SK-N-SH treated with all-trans-retinoic acid at 6 μM for 48 hours (cell line): ENCODE results near the gene TTLL6.

Source experiments
- ATAC-seq: fragments of 200-7000 bp; cut with Tn5 transposase; 3 replicates; pipeline ENCODE4 v1.9.1; 2020; ENCODE audit warnings: mild to moderate bottlenecking, moderate library complexity
- CSDC2 ChIP-seq: fragments of 250-450 bp; sonication (Bioruptor Pico); IDR thresholded peaks from 2 replicates; pipeline ENCODE4 v1.5.0; 2020; ENCODE audit warnings: mild to moderate bottlenecking, moderate library complexity
- GLIS3 ChIP-seq: fragments of 250-450 bp; sonication (Bioruptor Pico); IDR thresholded peaks from 2 replicates; pipeline ENCODE4 v1.5.0; 2020; ENCODE audit warnings: mild to moderate bottlenecking, moderate library complexity
- PPARA ChIP-seq: fragments of 250-450 bp; sonication (Bioruptor Pico); IDR thresholded peaks from 2 replicates; pipeline ENCODE4 v1.5.0; 2020; ENCODE audit warnings: mild to moderate bottlenecking, borderline replicate concordance
- RARB ChIP-seq: fragments of 250-450 bp; sonication (Bioruptor Pico); IDR thresholded peaks from 2 replicates; pipeline ENCODE4 v1.8.0; 2021; ENCODE audit warnings: mild to moderate bottlenecking, moderate library complexity
- SNAI2 ChIP-seq: fragments of 250-450 bp; sonication (Bioruptor Pico); IDR thresholded peaks from 2 replicates; pipeline ENCODE4 v1.5.0; 2020; ENCODE audit warnings: mild to moderate bottlenecking, moderate library complexity
- TOX ChIP-seq: fragments of 250-450 bp; sonication (Bioruptor Pico); IDR thresholded peaks from 2 replicates; pipeline ENCODE4 v1.8.0; 2021; ENCODE audit warnings: mild to moderate bottlenecking, moderate library complexity, borderline replicate concordance
- ZC3H10 ChIP-seq: fragments of 250-450 bp; sonication (Bioruptor Pico); IDR thresholded peaks from 2 replicates; pipeline ENCODE4 v1.5.1; 2021; ENCODE audit warnings: mild to moderate bottlenecking, moderate library complexity
- ZFP3 ChIP-seq: fragments of 250-450 bp; sonication (Bioruptor Pico); IDR thresholded peaks from 2 replicates; pipeline ENCODE4 v1.5.0; 2020; ENCODE audit warnings: mild to moderate bottlenecking, moderate library complexity
- ZFP30 ChIP-seq: fragments of 450-650 bp; formaldehyde crosslinking; IDR thresholded peaks from 2 replicates; pipeline ENCODE4 v1.5.0; 2022; ENCODE audit warnings: mild to moderate bottlenecking, moderate library complexity
- ZNF565 ChIP-seq: fragments of 450-650 bp; formaldehyde crosslinking; conservative IDR thresholded peaks from 2 replicates; pipeline ENCODE4 v1.5.0; 2020; ENCODE audit warnings: low read depth, mild to moderate bottlenecking, moderate library complexity
- ZNF70 ChIP-seq: fragments of 450-650 bp; formaldehyde crosslinking; IDR thresholded peaks from 2 replicates; pipeline ENCODE4 v1.5.0; 2020; ENCODE audit warnings: mild to moderate bottlenecking, moderate library complexity
- ZNF8 ChIP-seq: fragments of 450-650 bp; formaldehyde crosslinking; IDR thresholded peaks from 2 replicates; pipeline ENCODE4 v1.5.0; 2020; ENCODE audit warnings: mild to moderate bottlenecking, moderate library complexity
- TF ChIP-seq, protein P1 (sequence below): fragments of 250-450 bp; sonication (Bioruptor Pico); IDR thresholded peaks from 2 replicates; pipeline ENCODE4 v1.8.0; 2021; ENCODE audit warnings: low read depth, mild to moderate bottlenecking, moderate library complexity, borderline replicate concordance
- TF ChIP-seq, protein P2 (sequence below): fragments of 250-450 bp; sonication (Bioruptor Pico); IDR thresholded peaks from 2 replicates; pipeline ENCODE4 v1.8.0; 2020; ENCODE audit warnings: mild to moderate bottlenecking, moderate library complexity, borderline replicate concordance
- TF ChIP-seq, protein P3 (sequence below): fragments of 250-450 bp; sonication (Bioruptor Pico); IDR thresholded peaks from 2 replicates; pipeline ENCODE4 v1.5.0; 2020; ENCODE audit warnings: mild to moderate bottlenecking, moderate library complexity
- TF ChIP-seq, protein P4 (sequence below): fragments of 250-450 bp; sonication (Bioruptor Pico); IDR thresholded peaks from 2 replicates; pipeline ENCODE4 v1.5.1; 2021; ENCODE audit warnings: mild to moderate bottlenecking, moderate library complexity

TTLL6 gene

DNA sequence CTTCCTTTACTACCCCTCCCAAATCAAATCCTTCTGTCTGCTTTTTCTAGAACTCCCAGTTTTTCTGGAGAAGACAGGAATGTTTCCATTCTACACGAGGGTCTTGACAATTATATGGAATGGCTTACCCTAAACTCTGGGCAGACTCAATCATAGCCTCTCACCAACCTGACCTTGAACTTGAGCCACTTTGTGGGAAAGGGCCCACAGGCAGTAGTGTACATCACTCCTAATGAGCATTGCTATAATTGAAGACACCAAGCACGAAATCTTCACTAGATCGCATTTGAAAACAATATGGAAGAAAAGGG lies 86.8 kb downstream of the TTLL6 start (continued):
- TF ChIP-seq ZNF565 (no peak), ZNF8 (no peak), ZC3H10 (CRISPR knock-in tag) (no peak), PPARA (CRISPR knock-in tag) (no peak), ZNF70 (CRISPR knock-in tag) (no peak)
- TF ChIP-seq, protein P1, sequence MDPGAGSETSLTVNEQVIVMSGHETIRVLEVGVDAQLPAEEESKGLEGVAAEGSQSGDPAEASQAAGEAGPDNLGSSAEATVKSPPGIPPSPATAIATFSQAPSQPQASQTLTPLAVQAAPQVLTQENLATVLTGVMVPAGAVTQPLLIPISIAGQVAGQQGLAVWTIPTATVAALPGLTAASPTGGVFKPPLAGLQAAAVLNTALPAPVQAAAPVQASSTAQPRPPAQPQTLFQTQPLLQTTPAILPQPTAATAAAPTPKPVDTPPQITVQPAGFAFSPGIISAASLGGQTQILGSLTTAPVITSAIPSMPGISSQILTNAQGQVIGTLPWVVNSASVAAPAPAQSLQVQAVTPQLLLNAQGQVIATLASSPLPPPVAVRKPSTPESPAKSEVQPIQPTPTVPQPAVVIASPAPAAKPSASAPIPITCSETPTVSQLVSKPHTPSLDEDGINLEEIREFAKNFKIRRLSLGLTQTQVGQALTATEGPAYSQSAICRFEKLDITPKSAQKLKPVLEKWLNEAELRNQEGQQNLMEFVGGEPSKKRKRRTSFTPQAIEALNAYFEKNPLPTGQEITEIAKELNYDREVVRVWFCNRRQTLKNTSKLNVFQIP (CRISPR knock-in tag): no peak
- TF ChIP-seq, protein P2, sequence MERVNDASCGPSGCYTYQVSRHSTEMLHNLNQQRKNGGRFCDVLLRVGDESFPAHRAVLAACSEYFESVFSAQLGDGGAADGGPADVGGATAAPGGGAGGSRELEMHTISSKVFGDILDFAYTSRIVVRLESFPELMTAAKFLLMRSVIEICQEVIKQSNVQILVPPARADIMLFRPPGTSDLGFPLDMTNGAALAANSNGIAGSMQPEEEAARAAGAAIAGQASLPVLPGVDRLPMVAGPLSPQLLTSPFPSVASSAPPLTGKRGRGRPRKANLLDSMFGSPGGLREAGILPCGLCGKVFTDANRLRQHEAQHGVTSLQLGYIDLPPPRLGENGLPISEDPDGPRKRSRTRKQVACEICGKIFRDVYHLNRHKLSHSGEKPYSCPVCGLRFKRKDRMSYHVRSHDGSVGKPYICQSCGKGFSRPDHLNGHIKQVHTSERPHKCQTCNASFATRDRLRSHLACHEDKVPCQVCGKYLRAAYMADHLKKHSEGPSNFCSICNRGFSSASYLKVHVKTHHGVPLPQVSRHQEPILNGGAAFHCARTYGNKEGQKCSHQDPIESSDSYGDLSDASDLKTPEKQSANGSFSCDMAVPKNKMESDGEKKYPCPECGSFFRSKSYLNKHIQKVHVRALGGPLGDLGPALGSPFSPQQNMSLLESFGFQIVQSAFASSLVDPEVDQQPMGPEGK (CRISPR knock-in tag): no peak

DNA sequence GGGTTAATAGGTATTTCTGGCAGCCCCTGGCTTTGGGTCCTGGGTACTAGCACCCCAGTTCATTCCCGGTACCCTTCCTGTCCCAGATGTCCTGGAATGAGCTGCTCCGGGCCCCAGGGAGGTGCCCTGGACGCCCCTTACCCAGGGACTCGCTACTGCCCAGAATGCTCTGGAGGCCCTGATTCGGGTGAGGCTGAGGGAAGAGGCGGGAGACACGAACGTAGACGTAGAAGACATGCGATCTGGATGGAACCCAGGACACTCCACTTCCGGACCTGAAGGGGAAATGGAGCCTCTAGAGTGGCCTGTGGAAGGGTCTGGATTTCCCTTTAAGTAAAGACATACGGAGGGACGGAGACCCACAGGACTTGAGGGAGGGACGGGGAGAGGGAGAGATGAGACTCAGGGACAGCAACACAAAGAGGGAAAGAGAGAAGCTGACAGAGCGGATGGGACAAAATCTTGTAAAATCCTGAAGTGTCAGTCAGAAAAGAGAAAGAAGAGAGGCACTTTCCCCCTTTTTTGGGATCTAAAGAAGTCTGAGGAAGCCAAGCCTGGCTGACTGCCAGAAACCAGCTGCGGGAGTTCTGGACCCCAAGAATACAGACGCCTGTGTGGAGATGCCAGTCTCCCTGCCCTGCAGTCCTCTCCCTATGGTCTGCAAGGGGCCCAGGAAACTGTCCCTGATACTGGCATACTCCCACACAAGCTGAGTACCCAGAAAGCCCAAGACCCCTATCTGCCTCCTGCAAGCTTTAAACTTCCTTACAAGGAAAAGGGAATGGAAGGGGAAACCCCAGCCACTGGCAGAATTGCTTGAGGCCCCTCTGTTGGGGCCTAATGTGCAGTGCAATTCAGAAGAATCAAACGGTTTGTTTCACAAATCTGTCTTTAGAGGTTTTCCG lies 87.4 kb downstream of the TTLL6 start:
- no peak for TF ChIP-seq ZFP30 (CRISPR knock-in tag)
- TF ChIP-seq GLIS3 (CRISPR knock-in tag): no peak
- no peak for TF ChIP-seq SNAI2 (CRISPR knock-in tag)
- ATAC-seq: no peak

DNA sequence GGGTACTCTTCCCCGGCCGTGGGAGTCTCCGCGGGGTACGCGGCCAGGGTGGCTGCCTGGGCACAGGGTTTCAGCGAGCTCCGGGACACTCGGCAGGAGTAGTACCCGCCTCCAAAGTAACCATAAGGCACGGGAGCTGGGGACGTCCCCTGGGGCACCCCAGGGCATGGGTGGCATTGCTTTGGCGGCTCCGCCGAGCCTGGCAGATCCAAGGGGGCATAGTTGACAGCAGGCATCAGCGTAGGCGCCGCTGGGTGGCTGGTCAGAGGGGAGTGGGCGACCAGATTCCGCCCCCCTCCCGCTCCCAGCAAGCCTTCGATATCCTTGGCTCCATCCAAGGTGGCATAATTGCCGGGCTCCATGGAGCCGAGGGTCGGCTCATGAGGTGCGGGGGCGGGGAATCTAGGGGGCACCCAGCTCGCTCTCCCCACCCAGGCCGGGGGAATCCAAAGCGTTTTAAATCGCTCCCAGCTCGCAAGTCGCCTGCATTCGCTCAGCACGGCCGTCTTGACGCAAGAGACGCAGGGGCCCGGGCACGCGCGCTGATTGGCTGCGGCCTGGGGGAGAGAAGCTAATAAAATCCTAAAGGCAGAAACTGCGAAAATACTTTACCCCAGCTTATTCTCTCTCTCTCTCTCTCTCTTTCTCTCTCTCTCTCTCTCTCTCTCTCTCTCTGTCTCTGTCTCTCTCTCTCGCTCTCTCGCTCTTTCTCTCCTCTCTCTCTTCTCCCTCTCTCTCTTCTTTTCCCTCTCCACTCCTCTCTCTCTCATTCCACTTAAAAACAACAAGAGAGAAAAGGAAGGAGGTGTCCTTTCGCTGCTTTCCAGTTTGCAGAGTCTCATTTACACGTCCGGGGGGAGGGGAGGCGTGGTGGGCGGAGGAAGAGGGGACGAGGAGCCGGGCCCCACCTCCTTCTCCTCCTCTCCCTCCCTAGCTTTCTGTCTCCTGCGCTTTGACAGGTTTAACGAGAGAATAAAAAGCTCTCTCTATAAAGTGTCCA lies 88.5 kb downstream of the TTLL6 start, which contains the start of gene HOXB13:
Gene HOXB13, minus strand, starts transcription at position 519 of the 1,000 bp plus-strand sequence. Its CDS starts 157 bp downstream, at position 362.
- peak; percentile 16; the same call in 2 of the 3 replicates for ATAC-seq
- TF ChIP-seq TOX (CRISPR knock-in tag): no peak

DNA sequence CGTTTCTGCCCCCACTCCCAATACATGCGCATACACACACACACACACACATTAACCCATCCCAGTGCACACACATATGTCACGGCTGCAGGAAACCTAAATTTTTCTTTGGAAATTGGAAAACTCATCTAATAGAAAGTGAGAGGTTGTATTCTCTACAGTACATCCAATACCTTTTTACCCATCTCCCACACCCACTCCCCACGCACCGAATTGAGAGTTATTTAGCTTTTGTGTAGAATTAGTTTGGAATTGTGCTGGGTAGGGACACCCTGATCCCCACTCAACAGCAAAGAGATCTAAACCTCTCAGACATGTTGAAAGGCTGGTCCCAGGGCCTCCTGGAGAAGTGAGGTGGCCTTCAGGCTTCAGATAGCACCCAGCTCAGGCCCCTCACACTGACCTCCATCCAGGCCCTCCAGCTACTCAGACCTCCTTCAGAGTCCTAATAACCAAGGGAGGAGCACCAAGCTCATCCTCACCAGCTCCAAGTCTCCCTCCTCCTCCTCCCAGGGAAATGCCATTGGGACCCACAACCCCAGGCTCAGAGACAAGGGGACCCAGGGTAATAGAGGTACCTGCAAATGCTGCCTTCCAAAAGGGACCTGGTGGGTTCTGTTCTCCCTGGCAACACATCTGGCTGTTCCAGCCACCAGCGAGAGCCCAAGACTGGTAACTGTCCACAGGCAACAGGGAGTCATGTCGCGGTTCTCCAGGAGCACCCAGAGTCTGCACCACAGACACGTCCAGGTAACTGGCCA lies 89.4 kb downstream of the TTLL6 start:
- no peak for TF ChIP-seq RARB
- TF ChIP-seq ZFP3 (CRISPR knock-in tag): no peak
- TF ChIP-seq TOX (CRISPR knock-in tag): no peak
- TF ChIP-seq ZC3H10 (CRISPR knock-in tag): no peak
- TF ChIP-seq CSDC2 (CRISPR knock-in tag): peak; percentile 100
- TF ChIP-seq, protein P3, sequence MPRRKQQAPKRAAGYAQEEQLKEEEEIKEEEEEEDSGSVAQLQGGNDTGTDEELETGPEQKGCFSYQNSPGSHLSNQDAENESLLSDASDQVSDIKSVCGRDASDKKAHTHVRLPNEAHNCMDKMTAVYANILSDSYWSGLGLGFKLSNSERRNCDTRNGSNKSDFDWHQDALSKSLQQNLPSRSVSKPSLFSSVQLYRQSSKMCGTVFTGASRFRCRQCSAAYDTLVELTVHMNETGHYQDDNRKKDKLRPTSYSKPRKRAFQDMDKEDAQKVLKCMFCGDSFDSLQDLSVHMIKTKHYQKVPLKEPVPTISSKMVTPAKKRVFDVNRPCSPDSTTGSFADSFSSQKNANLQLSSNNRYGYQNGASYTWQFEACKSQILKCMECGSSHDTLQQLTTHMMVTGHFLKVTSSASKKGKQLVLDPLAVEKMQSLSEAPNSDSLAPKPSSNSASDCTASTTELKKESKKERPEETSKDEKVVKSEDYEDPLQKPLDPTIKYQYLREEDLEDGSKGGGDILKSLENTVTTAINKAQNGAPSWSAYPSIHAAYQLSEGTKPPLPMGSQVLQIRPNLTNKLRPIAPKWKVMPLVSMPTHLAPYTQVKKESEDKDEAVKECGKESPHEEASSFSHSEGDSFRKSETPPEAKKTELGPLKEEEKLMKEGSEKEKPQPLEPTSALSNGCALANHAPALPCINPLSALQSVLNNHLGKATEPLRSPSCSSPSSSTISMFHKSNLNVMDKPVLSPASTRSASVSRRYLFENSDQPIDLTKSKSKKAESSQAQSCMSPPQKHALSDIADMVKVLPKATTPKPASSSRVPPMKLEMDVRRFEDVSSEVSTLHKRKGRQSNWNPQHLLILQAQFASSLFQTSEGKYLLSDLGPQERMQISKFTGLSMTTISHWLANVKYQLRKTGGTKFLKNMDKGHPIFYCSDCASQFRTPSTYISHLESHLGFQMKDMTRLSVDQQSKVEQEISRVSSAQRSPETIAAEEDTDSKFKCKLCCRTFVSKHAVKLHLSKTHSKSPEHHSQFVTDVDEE (CRISPR knock-in tag): peak; percentile 100
- no peak for ATAC-seq

DNA sequence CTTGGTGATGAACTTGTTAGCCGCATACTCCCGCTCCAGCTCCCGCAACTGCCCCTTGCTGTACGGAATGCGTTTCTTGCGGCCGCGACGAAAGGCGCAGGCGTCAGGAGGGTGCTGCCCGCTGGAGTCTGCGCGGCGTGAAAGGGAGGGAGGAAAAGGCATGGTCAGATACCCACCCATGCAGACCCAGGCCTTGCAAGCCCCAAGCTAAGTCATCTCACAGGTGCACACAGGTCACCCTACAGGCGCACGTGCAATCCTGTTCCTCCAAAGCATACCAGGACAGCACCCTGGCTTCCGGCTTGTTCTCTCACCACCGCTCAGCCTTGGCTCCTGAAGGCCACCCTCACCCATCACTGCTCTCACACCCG lies 90.1 kb downstream of the TTLL6 start:
- TF ChIP-seq ZNF565 (no peak), CSDC2 (CRISPR knock-in tag) (peak; percentile 98; the same call in 1 of the 2 replicates)
- TF ChIP-seq, protein P4, sequence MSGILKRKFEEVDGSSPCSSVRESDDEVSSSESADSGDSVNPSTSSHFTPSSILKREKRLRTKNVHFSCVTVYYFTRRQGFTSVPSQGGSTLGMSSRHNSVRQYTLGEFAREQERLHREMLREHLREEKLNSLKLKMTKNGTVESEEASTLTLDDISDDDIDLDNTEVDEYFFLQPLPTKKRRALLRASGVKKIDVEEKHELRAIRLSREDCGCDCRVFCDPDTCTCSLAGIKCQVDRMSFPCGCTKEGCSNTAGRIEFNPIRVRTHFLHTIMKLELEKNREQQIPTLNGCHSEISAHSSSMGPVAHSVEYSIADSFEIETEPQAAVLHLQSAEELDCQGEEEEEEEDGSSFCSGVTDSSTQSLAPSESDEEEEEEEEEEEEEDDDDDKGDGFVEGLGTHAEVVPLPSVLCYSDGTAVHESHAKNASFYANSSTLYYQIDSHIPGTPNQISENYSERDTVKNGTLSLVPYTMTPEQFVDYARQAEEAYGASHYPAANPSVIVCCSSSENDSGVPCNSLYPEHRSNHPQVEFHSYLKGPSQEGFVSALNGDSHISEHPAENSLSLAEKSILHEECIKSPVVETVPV (CRISPR knock-in tag): no peak
- ATAC-seq: no peak
